Measurements from ENCODE around the gene IFITM2. TPM values are rescaled to one million over a fixed set of nuclear protein-coding genes. Genes with fewer than 3 reads are reported as not detected.
"Not testable (repeated sequence)": the region's sequence is repeated elsewhere in the genome, so short reads cannot be mapped to it uniquely, and the experiment has no call there.

The IFITM2 gene
- polyA plus RNA-seq (ENCODE audit: insufficient read length), result 79.2 TPM

- DNase-seq, result not testable (repeated sequence)
Observed at GRCh38 chr11:307766-308708, at the start of gene IFITM2. TSS of gene IFITM2 (plus strand) at chr11:307816. CDS start at chr11:308193, 377 bp downstream.

GRCh38 chr11:259413-259812 is 48.2 kb upstream of the IFITM2 start:
- no peak for DNase-seq

- DNase-seq, result no peak
Observed at GRCh38 chr11:261624-262023, 46.0 kb upstream of the IFITM2 start.

GRCh38 chr11:266676-267439 is 40.8 kb upstream of the IFITM2 start:
- no peak for DNase-seq

- DNase-seq, result no peak
Observed at GRCh38 chr11:267491-267994, 40.1 kb upstream of the IFITM2 start.

GRCh38 chr11:268716-269145 is 38.9 kb upstream of the IFITM2 start:
- DNase-seq, result not testable (repeated sequence)

- peak; percentile 24 for DNase-seq
Observed at GRCh38 chr11:269146-269890, 38.3 kb upstream of the IFITM2 start.

- no peak for DNase-seq
Observed at GRCh38 chr11:270451-271318, 36.9 kb upstream of the IFITM2 start.

GRCh38 chr11:271319-271715 is 36.3 kb upstream of the IFITM2 start:
- DNase-seq, result no peak

GRCh38 chr11:272195-272930 is 35.3 kb upstream of the IFITM2 start:
- no peak for DNase-seq

- no peak for DNase-seq
Observed at GRCh38 chr11:272931-273198, 34.8 kb upstream of the IFITM2 start.

GRCh38 chr11:276219-276618 is 31.4 kb upstream of the IFITM2 start:
- no peak for DNase-seq

GRCh38 chr11:278001-278951 is 29.3 kb upstream of the IFITM2 start, which contains the start of gene NLRP6:
TSS of gene NLRP6 (plus strand) at chr11:278407. CDS start at chr11:278570, 163 bp downstream.
- no peak for DNase-seq

GRCh38 chr11:279040-279965 is 28.3 kb upstream of the IFITM2 start:
- no peak for DNase-seq

GRCh38 chr11:279966-280705 is 27.5 kb upstream of the IFITM2 start:
- no peak for DNase-seq

- DNase-seq, result no peak
Observed at GRCh38 chr11:280706-281485, 26.7 kb upstream of the IFITM2 start.
